Testis (tissue), 3 donors: ENCODE measurements around the gene ESRRB. TPM values are rescaled to one million over a fixed set of nuclear protein-coding genes. Genes with fewer than 3 reads are reported as not detected.

Experiments used
- DNase-seq: peaks from one replicate; pipeline ENCODE4 v3.0.0-alpha.2; 2019
- H3K27ac ChIP-seq, 2 donors: fragments of 200-600 bp; sonication (generic); one replicate each; pipeline ENCODE4 v1.5.1; 2019
- H3K27me3 ChIP-seq: fragments of 200-600 bp; sonication (generic); one replicate; pipeline ENCODE4 v1.5.1; 2019
- H3K36me3 ChIP-seq: fragments of 200-600 bp; sonication (generic); one replicate; pipeline ENCODE4 v1.5.1; 2017; ENCODE audit warnings: low read depth; ENCODE audit errors: missing control alignments
- H3K4me1 ChIP-seq: fragments of 200-600 bp; sonication (generic); one replicate; pipeline ENCODE4 v1.5.1; 2019
- H3K4me3 ChIP-seq, 2 donors: fragments of 200-600 bp; sonication (generic); one replicate each; pipeline ENCODE4 v1.5.1; 2017 to 2019
- H3K9me3 ChIP-seq: fragments of 200-600 bp; sonication (generic); one replicate; pipeline ENCODE4 v1.5.1; 2017
- CTCF ChIP-seq, 3 experiments: fragments of 450-650 bp in 2 of 3; fragments of 200-600 bp in 1 of 3; sonication (generic) in 1 of 3; IDR thresholded peaks; one replicate each; pipeline ENCODE4 v1.5.1; 2016 to 2019; ENCODE audit warnings: antibody characterized with exemption in 3 of 3, mild to moderate bottlenecking in 2 of 3, moderate library complexity in 1 of 3
- POLR2A ChIP-seq: fragments of 450-650 bp; IDR thresholded peaks from one replicate; pipeline ENCODE4 v1.6.1; 2017; ENCODE audit warnings: antibody characterized with exemption, mild to moderate bottlenecking, moderate library complexity
- WGBS, 2 donors: methylation state at CpG; one replicate each; pipeline ENCODE4 v1.1.5; 2018; 5-methylcytosine and 5-hydroxymethylcytosine counted together
- intact Hi-C: fragments of 100-400 bp; cut with DNase I; formaldehyde crosslinking; loops from one replicate; pipeline ENCODE4 v1.15.1; 2023; ENCODE audit warnings: low total_unique reads
- polyA plus RNA-seq: library from polyadenylated mRNA; stranded (reverse); fragments of 350-450 nt; fragmentation: Illumina TruSeq; extraction: RNeasy Lipid Tissue Mini Kit (QIAGEN cat#74804); gene quantifications from one replicate; pipeline ENCODE4 v1.2.3, GENCODE V29; 2014; ENCODE audit warnings: low read depth, low replicate concordance; ENCODE audit not compliant: insufficient read depth
- total RNA-seq, 2 donors: library from RNA; depleted of rRNA; stranded (reverse); fragments of >200 nt; gene quantifications; one replicate each; pipeline ENCODE4 v1.2.3, GENCODE V29; 2016

Gene ESRRB
- total and polyA plus RNA-seq, 3 donors from 2014 or later, result 2.5 to 3.3 (median 2.8) TPM

- TF ChIP-seq CTCF (IDR thresholded peaks at IDR 0.05) (no peak), POLR2A (no peak)
- 90 to 98% methylated on average over 2 of the region's 2 CpGs for WGBS, 2 donors
- no peak for DNase-seq
Observed at GRCh38 chr14:76490111-76490510, 114.2 kb downstream of the ESRRB start.

GRCh38 chr14:76490735-76491134 lies 114.8 kb downstream of the ESRRB start:
- intact Hi-C loops, result no loop called here
- Histone ChIP-seq H3K4me3 (no peak overlapping the region), H3K36me3 (no peaks in the 10 kb centered on the region), H3K27me3 (no peaks in the 10 kb centered on the region), H3K9me3 (no peaks in the 10 kb centered on the region), H3K27ac (no peak overlapping the region), H3K4me1 (peaks cover 3% of the 10 kb centered on the region)
- no peak for TF ChIP-seq CTCF (IDR thresholded peaks at IDR 0.05)
- no peak for TF ChIP-seq POLR2A
- 78 to 87% methylated on average over 7 to 10 of the region's 10 CpGs for WGBS, 2 donors
- DNase-seq, result no peak

More at GRCh38 chr14:76490111-76490510, 114.2 kb downstream of the ESRRB start:
- H3K36me3 ChIP-seq, result no peaks in the 10 kb centered on the region
- H3K4me1 ChIP-seq, result peaks cover 3% of the 10 kb centered on the region
- H3K9me3 ChIP-seq, result no peaks in the 10 kb centered on the region
- H3K4me3 ChIP-seq, result no peak overlapping the region
- intact Hi-C loops, result no loop called here
- H3K27ac ChIP-seq, result no peak overlapping the region
- no peaks in the 10 kb centered on the region for H3K27me3 ChIP-seq

GRCh38 chr14:76491172-76491930 lies 115.4 kb downstream of the ESRRB start:
- Histone ChIP-seq H3K36me3 (no peaks in the 10 kb centered on the region), H3K27ac (no peak overlapping the region), H3K4me3 (no peak overlapping the region), H3K9me3 (no peaks in the 10 kb centered on the region), H3K27me3 (no peaks in the 10 kb centered on the region), H3K4me1 (peaks cover 3% of the 10 kb centered on the region)
- 91 to 94% methylated on average over 18 to 22 of the region's 22 CpGs for WGBS, 2 donors
- no peak for DNase-seq
- TF ChIP-seq CTCF (IDR thresholded peaks at IDR 0.05) (no peak), POLR2A (no peak)
- intact Hi-C loops, result no loop called here

- WGBS, 2 donors, result 88 to 95% methylated on average over 2 of the region's 2 CpGs
- intact Hi-C loops, result no loop called here
- H3K27me3 ChIP-seq, result no peaks in the 10 kb centered on the region
- no peaks in the 10 kb centered on the region for H3K9me3 ChIP-seq
- H3K27ac ChIP-seq, result no peak overlapping the region
- DNase-seq, result no peak
- no peaks in the 10 kb centered on the region for H3K4me1 ChIP-seq
- no peak for TF ChIP-seq CTCF (IDR thresholded peaks at IDR 0.05)
- TF ChIP-seq POLR2A, result no peak
- H3K36me3 ChIP-seq, result no peaks in the 10 kb centered on the region
- H3K4me3 ChIP-seq, result no peak overlapping the region
Observed at GRCh38 chr14:76495983-76496382, 120.0 kb downstream of the ESRRB start.

- Histone ChIP-seq H3K4me3 (no peak overlapping the region), H3K4me1 (no peaks in the 10 kb centered on the region), H3K27ac (no peak overlapping the region), H3K36me3 (no peaks in the 10 kb centered on the region), H3K27me3 (no peaks in the 10 kb centered on the region), H3K9me3 (no peaks in the 10 kb centered on the region)
- intact Hi-C loops, result no loop called here
- 66 to 80% methylated on average over 5 to 6 of the region's 6 CpGs for WGBS, 2 donors
- TF ChIP-seq CTCF (IDR thresholded peaks at IDR 0.05), result no peak
- no peak for TF ChIP-seq POLR2A
- no peak for DNase-seq
Observed at GRCh38 chr14:76496595-76496994, 120.7 kb downstream of the ESRRB start.
